HPDE6-E6E7 (cell line): ENCODE measurements around the gene BRD9.
A peak's percentile ranks its signal among the peaks of the same experiment; 100 is the strongest.
"Not testable (repeated sequence)": the region's sequence is repeated elsewhere in the genome, so short reads cannot be mapped to it uniquely, and the experiment has no call there.

Source experiments
- DNase-seq: peaks from one replicate; pipeline ENCODE4 v3.0.0; 2011; ENCODE audit warnings: missing footprints; ENCODE audit errors: extremely low spot score

Gene BRD9

DNA sequence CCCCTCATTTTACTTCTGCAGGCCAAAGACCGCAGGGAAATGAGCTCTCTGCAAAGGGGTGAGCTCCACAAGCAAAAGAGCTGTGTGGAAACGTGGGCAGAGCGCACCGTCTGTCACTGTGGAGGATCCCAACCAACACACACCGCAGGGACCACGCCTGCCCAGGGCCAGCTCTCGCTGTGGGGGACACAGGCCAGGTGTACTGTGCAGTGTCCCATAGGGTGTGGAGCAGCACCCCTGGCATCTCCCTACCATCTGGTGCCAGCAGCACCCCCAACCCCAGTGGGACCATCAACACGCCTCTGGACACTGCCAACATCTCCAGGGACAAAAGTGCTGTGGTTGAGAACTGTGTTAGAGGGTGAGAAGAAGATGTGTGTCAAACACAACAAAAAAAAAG, 13.9 kb downstream of the BRD9 start:
- not testable (repeated sequence) for DNase-seq

DNA sequence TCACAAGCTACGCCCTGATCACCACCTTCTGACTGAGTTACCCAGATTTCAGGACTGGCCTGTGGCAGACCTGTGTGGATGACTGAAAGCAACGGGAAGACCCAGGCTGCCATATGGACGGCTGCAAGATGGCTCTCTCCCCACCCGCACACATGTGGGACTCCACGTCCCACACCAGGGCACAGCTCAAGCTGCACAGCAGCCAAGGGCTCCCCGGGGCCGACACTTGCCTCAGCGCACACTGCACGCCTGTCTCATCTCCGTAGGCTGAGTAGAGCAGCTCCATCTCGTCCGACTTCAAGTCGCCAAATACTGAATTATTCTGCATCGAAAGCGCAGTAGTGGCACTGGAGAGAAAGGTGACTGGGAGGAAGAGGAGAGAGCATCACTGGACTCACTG, 14.5 kb downstream of the BRD9 start:
- no peak for DNase-seq

- no peak for DNase-seq
Observed at GRCh38 chr5:876398-877365, 15.9 kb downstream of the BRD9 start.

- no peak for DNase-seq
Observed at GRCh38 chr5:875931-876330, 16.7 kb downstream of the BRD9 start.

DNA sequence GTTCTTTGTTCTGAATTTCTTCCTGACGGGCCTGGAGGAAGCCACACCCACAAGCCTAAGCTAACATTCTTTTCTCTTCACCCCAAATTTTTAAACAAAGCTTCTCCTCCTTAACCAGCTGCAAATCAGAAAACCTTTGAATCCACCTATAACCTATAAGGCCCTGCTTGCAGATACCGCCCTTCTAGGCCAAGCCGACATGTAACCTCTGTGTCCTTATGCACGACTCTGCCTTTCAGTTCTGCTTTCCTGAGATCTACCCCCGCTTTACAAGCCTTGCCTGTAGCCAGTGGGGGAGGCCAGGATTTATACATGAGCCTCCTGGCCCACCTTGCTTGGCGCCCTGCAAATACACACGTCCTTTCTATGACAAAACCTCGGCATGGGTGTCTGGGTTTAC, 19.3 kb downstream of the BRD9 start:
- DNase-seq = no peak

- no peak for DNase-seq
Observed at GRCh38 chr5:872301-872700, 20.3 kb downstream of the BRD9 start.

DNA sequence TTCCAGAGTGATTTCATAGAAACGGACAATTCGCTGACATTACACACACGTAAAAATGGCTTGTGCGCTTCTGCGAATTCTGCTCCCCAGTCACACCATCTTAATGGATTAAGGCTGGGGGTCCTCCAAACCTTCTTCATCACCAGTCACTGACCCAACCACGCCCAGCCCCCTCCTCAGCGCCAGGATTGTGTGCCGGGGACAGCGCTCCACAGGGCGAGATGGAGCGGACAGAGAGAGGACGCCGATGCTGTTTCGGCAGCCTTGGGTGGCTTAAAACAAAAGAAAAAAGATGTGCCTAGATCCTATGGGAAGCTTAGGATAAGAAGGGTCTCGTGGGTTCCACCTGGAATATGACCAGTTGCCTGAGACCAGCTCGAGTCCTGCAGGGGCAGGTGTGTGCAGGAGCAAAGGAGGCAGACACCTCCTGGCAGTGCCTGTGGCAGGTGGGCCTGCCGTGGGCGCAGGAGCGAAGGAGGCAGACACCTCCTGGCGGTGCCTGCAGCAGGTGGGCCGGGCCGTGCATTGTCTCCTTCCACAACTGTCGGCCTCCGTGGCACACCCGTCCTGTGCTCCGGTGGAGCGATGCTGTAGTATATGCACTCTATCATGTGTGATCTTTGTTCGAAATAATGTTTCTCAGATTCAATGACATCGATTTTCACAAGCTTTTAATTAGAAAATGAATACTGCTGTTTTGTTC, 20.9 kb downstream of the BRD9 start:
- no peak for DNase-seq

- no peak for DNase-seq
Observed at GRCh38 chr5:870956-871355, 21.6 kb downstream of the BRD9 start.

GRCh38 chr5:868428-869135, 24.0 kb downstream of the BRD9 start:
- DNase-seq = no peak

- DNase-seq = no peak
Observed at GRCh38 chr5:867300-867870, 25.2 kb downstream of the BRD9 start.

- DNase-seq = no peak
Observed at GRCh38 chr5:865771-866170, 26.8 kb downstream of the BRD9 start.

- DNase-seq = no peak
Observed at GRCh38 chr5:865168-865521, 27.5 kb downstream of the BRD9 start.

DNA sequence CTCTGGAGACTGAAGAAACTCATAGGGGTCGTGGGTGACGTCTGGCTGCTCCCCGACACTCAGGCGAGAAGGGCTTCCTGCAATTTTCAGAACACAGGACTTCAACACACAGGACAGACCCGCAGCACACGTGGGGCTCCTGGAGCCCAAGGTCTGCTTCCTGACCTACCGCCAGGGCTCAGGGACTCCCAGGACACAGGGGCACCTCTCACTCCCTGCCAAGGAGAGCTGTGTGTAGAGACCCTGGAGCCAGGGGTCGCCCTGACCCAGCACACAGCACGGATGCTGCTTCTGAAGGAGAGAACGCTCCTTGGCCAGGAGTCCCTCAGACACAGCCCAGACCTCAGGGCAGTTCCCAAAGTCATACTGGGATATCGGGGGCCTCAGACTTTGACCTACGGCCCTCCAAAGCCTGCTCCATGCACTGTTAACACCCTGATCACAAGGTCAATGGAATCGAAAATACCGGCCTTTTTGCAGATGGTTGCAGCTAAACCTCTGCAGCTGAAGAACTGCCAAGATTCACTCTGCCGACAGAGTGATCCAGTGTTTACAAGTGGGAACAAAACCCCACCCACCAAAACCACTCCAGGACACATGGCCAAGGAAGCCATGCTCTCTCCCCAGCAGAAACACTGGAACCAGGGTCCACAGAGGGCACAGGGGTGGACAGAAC, 28.0 kb downstream of the BRD9 start:
- DNase-seq = no peak

- no peak for DNase-seq
Observed at GRCh38 chr5:863244-863805, 29.3 kb downstream of the BRD9 start.

DNA sequence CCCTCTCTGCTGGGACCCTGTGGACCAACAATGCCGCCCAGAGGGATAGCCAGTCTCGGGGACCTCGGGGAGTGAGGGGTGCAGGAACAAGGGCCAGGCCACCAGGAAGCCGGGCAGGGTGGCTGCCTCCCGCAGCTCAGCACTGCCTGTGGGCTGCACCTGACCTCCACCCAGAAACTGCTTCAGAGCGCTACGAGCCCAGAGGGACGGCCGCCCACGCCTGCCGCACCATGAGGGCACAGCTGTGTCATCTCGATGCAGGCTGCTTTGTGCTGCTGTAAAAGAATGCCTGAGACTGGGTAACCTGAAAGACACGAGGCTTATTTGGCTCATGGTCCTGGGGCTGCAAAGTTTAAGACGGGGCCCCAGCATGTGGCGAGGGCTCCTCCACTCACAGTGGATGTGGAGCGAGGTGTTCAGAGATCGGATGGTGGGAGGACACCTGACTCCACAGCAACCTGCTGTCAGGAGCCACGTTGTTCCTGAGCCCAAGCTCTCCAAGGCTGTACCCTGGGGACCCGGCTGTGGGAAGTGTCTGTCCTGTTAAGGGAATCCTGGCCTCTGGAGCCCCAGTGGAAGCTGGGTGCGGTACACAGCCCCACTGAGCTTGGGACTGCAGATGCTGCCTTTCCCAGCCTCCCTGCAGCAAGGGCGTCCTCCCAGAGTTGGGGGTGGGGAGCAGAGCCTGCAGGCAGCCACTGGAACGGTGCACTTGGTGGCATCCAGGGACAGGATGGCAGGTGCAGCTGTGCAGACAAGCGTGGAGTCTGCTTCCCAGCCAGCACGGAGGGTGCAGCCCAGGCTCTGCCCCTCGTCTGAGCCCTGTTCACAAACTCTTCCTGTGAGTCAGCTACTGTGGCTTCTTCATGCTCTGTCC, 30.0 kb downstream of the BRD9 start:
- DNase-seq = no peak

DNA sequence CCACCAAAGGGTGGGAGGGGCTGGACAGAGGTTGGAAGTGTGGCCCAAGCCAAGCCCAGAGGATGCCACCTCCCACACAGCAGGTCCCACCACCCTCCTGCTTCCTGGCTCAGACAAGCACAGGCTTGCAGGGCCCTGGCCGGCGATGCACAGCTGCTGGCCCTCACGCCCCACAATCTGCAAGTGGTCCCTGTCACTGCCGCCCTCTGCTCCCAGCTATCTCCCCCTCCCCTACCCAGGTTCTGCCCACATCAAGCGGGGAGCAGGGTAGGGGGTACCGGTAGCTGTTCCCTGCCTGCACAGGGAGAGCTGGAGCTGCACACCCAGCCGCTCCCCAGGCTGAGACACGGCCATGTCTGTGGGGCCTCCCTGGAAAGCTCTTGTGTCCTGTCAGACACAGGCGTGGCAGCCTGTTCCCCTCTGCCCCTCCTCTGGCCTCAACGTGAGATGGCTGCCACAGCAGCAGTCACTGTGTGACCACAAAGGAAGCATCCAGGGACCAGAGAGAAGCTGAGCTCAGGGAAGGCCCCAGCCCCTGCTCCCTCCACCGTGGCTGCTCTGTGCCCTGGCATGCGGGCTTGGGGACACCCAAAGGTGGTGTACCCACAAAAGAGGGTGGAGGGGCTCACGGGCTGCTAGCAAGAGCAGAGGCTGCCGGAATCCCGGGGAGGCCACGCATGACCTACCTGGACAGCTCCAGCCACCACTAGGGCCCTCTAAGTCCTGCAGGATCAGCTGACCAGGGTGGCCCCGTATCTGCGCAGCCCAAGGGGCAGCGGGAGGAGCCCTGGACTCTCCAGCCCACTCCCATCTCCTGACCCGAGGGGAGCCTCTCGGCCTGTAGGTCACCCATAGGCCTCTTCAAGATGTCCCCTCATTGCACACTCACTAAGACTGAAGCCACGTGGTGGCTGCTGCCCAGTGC, 30.9 kb downstream of the BRD9 start:
- DNase-seq = peak; percentile 61

GRCh38 chr5:860506-861150, 32.0 kb downstream of the BRD9 start:
- no peak for DNase-seq

- no peak for DNase-seq
Observed at GRCh38 chr5:859798-860296, 32.8 kb downstream of the BRD9 start.
